ENCODE data around the gene WDR77. TPM values are rescaled to one million over a fixed set of nuclear protein-coding genes. Genes with fewer than 3 reads are reported as not detected.

The WDR77 gene
- total and polyA plus RNA-seq, 2 of the 4 experiments (the other 2 are of a cell fraction) = 80.8 to 87.0 TPM

Small RNA genes lying within 50 kb of the gene (microRNA-seq; reads per million reads assigned to microRNA genes)
- not detected for gene RF00019 (ENCODE audit: insufficient read depth, insufficient read length)
- not detected for gene RNU6-792P (ENCODE audit: insufficient read depth, insufficient read length)

Small RNA genes lying within 50 kb of the gene (small RNA-seq; reads per million reads assigned to genes)
- 0 reads per million in 5 experiments for gene RF00019
- gene RNU6-792P = 0 to 6.9 (median 0.57) reads per million in 5 experiments

Other genes with a start within 250 kb of the WDR77 start
- 0.83 and 0.90 TPM in 2 replicates for gene DENND2D, start 248.6 kb downstream of the WDR77 start, total RNA-seq (2012; rRNA removed)
- gene DENND2D, start 248.6 kb downstream of the WDR77 start, polyA plus RNA-seq (2012; rRNA removed) = 0.72 and 0.86 TPM in 2 replicates
- gene CHI3L2, start 221.5 kb downstream of the WDR77 start, total RNA-seq (2012; rRNA removed) = 0.18 TPM in 1 of 2 replicates, not detected in the other
- 0.19 and 0.39 TPM in 2 replicates for gene CHI3L2, start 221.5 kb downstream of the WDR77 start, polyA plus RNA-seq (2012; rRNA removed)
- gene CHIA, start 158.4 kb downstream of the WDR77 start, total RNA-seq (2012; rRNA removed) = not detected in 2 replicates
- not detected in 2 replicates for gene CHIA, start 158.4 kb downstream of the WDR77 start, polyA plus RNA-seq (2012; rRNA removed)
- under 0.01 and 0.18 TPM in 2 replicates for gene OVGP1, start 21.5 kb downstream of the WDR77 start, total RNA-seq (2012; rRNA removed)
- gene OVGP1, start 21.5 kb downstream of the WDR77 start, polyA plus RNA-seq (2012; rRNA removed) = 0.50 and 0.58 TPM in 2 replicates
- 234 and 382 TPM in 2 replicates for gene ATP5PB, start 208 bp upstream of the WDR77 start, total RNA-seq (2012; rRNA removed)
- 265 and 301 TPM in 2 replicates for gene ATP5PB, start 208 bp upstream of the WDR77 start, polyA plus RNA-seq (2012; rRNA removed)
- not detected in 2 replicates for gene C1orf162, start 24.7 kb upstream of the WDR77 start, total RNA-seq (2012; rRNA removed)
- gene C1orf162, start 24.7 kb upstream of the WDR77 start, polyA plus RNA-seq (2012; rRNA removed) = 0.12 TPM in 1 of 2 replicates, not detected in the other
- gene ADORA3, start 54.4 kb upstream of the WDR77 start, total RNA-seq (2012; rRNA removed) = not detected in 2 replicates
- not detected in 2 replicates for gene ADORA3, start 54.4 kb upstream of the WDR77 start, polyA plus RNA-seq (2012; rRNA removed)
- gene TMIGD3, start 54.4 kb upstream of the WDR77 start, total RNA-seq (2012; rRNA removed) = under 0.01 TPM in 1 of 2 replicates, not detected in the other
- 0.12 TPM in 1 of 2 replicates, not detected in the other for gene TMIGD3, start 54.4 kb upstream of the WDR77 start, polyA plus RNA-seq (2012; rRNA removed)
- 18.1 and 35.3 TPM in 2 replicates for gene RAP1A, start 170.5 kb upstream of the WDR77 start, total RNA-seq (2012; rRNA removed)
- 34.4 and 43.6 TPM in 2 replicates for gene RAP1A, start 170.5 kb upstream of the WDR77 start, polyA plus RNA-seq (2012; rRNA removed)

Measured in IMR-90 (cell line).